Right lobe of liver (tissue), 4 donors: ENCODE data around the gene UBE3B.

ENCODE experiments used
- POLR2A ChIP-seq: fragments of 450-650 bp; IDR thresholded peaks from one replicate; pipeline ENCODE4 v1.6.1; 2017; ENCODE audit warnings: antibody characterized with exemption, mild to moderate bottlenecking
- TF ChIP-seq, protein P1 (sequence below), 4 donors: fragments of 200-600 bp in 3 of 4; fragments of 450-650 bp in 1 of 4; IDR thresholded peaks; one replicate each; pipeline versions ENCODE4 v1.5.1 to v1.8.0; 2016 to 2022; ENCODE audit warnings: antibody characterized with exemption in 4 of 4, mild to moderate bottlenecking in 2 of 4
- donor health status: DM: no; HTN: no; CAD: no.
- donor health status: DM: no; HTN: no; CAD: no.
- donor health status: DM: no; HTN: yes; CAD: no.

DNA sequence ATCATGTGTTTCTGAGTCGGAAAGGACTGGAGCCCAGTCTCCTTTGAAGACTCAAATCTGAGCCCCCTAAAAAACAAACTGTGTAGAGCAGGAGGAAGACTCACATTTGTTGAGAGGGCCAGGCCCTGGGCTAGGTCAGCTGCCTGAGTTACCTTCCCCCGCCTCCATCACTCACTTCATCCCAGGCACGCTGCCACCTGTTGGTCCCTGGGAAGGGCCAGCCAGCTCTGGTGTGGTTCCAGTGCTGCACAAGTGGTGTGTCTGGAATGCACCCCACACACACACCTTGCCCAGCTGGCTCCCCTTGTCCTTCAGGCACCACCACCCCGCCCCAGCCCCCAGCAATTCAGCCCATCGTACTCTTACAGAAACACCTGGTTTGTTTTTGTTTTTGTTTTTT is 105.2 kb downstream of the UBE3B start:
- TF ChIP-seq, protein P1, sequence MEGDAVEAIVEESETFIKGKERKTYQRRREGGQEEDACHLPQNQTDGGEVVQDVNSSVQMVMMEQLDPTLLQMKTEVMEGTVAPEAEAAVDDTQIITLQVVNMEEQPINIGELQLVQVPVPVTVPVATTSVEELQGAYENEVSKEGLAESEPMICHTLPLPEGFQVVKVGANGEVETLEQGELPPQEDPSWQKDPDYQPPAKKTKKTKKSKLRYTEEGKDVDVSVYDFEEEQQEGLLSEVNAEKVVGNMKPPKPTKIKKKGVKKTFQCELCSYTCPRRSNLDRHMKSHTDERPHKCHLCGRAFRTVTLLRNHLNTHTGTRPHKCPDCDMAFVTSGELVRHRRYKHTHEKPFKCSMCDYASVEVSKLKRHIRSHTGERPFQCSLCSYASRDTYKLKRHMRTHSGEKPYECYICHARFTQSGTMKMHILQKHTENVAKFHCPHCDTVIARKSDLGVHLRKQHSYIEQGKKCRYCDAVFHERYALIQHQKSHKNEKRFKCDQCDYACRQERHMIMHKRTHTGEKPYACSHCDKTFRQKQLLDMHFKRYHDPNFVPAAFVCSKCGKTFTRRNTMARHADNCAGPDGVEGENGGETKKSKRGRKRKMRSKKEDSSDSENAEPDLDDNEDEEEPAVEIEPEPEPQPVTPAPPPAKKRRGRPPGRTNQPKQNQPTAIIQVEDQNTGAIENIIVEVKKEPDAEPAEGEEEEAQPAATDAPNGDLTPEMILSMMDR (IDR thresholded peaks at IDR 0.05): peak in 2 of 4 donors; percentile 8 to 21
- no peak for TF ChIP-seq POLR2A
